Measurements from ENCODE around the gene LYRM2.
"Not testable (repeated sequence)": the region's sequence is repeated elsewhere in the genome, so short reads cannot be mapped to it uniquely, and the experiment has no call there.

DNA sequence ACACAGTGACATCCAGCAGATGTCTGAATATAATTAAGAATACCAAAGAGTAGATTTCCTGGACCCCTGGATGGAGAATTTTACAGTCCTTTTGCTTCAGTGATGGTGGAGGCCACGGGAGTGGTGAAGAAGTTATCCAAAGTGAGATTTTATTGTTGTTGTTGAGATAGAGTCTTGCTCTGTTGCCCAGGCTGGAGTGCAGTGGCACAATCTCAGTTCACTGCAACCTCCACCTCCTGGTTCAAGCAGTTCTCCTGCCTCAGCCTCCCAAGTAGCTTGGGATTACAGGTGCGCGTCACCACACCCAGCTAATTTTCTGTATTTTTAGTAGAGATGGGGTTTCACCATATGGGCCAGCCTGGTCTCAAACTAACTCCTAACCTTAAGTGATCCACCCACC lies 3.0 kb upstream of the LYRM2 start:
- not testable (repeated sequence) for TF ChIP-seq POLR2AphosphoS5 (IDR thresholded peaks at IDR 0.05; ENCODE audit: insufficient read depth in 1 of 2, low read depth in 1 of 2)
- TF ChIP-seq, protein P1, sequence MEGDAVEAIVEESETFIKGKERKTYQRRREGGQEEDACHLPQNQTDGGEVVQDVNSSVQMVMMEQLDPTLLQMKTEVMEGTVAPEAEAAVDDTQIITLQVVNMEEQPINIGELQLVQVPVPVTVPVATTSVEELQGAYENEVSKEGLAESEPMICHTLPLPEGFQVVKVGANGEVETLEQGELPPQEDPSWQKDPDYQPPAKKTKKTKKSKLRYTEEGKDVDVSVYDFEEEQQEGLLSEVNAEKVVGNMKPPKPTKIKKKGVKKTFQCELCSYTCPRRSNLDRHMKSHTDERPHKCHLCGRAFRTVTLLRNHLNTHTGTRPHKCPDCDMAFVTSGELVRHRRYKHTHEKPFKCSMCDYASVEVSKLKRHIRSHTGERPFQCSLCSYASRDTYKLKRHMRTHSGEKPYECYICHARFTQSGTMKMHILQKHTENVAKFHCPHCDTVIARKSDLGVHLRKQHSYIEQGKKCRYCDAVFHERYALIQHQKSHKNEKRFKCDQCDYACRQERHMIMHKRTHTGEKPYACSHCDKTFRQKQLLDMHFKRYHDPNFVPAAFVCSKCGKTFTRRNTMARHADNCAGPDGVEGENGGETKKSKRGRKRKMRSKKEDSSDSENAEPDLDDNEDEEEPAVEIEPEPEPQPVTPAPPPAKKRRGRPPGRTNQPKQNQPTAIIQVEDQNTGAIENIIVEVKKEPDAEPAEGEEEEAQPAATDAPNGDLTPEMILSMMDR (IDR thresholded peaks at IDR 0.05), result not testable (repeated sequence)
